Fibroblast of villous mesenchyme (primary cell): ENCODE data around the gene TBX10. TPM values are rescaled to one million over a fixed set of nuclear protein-coding genes. Genes with fewer than 3 reads are reported as not detected.
"Not testable (repeated sequence)": the region's sequence is repeated elsewhere in the genome, so short reads cannot be mapped to it uniquely, and the experiment has no call there.

Experiments
- DNase-seq: peaks from one replicate; pipeline ENCODE4 v3.0.0-alpha.2; 2010; ENCODE audit warnings: low read depth
- H3K4me3 ChIP-seq: 2 replicates; pipeline ENCODE4 v1.5.1; 2011; ENCODE audit warnings: low read depth, mild to moderate bottlenecking, low read length
- total RNA-seq: library from RNA; depleted of rRNA; stranded (reverse); fragments of >200 nt; gene quantifications from 2 replicates; pipeline ENCODE4 v1.2.3, GENCODE V29; 2012
- TF ChIP-seq, protein P1 (sequence below): IDR thresholded peaks from 2 replicates; pipeline ENCODE4 v1.5.1; 2012; ENCODE audit warnings: low read depth, mild to moderate bottlenecking, low read length; ENCODE audit not compliant: insufficient read depth

The TBX10 gene
- total RNA-seq, 1 donor: not detected

DNA sequence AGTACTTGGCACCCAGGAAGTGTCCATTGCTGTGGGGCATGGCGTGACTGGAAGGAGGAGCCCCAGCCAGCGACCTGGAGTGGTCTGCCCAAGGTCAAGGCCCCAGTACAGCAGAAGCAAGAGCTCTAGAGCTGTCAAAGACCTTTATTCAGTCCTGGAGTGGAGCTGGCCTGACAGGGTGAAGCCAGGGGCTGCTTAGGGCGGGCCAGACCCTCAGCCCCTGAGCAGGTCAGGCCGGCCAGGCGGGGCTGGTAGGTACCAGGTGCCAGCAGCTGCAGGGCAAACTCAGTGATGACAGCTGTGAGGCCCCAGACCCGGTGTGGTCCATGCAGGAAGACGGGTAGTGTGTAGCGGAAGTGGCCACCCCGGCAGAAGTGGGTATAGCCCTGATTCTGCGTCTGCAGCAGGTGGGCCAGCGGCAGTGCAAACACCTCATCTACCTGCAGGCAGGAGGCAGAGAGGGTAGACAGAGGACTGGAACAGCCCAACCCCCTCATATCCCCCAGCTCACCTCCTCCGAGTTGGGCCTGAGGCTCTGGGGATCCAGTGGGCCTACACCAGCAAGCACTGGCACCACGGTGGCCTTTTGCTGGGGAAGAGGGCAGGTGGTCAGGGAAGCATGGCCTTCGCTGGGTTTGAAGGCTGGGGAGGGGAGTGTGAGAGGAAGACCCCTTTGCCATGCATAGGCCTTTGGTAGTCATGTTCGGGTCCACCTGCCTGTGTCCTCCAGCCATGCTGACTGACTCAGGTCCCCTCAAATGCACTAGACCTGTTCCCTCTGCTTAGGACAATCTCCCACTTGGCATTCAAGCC, 11.5 kb downstream of the TBX10 start:
- DNase-seq: no peak

DNA sequence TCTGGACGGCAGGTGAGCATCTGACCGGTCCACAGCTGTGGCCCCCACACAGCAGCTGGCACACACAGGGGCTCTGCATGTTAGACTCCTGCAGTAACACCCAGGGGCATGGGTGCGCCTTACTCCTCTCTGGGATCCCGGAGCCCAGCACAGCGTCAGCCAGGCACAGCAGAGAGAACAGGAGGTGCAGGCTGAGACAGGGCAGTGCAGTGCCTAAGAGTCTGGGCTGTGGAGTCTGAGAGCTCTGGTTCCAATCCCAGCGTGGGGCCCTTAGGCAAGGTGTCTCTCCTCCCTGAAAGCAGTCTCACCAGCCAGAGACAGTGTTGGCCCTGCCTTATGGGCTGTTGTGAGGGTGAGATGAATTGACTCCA, 12.1 kb downstream of the TBX10 start:
- no peak for DNase-seq
- no peak overlapping the region for H3K4me3 ChIP-seq
- TF ChIP-seq, protein P1, sequence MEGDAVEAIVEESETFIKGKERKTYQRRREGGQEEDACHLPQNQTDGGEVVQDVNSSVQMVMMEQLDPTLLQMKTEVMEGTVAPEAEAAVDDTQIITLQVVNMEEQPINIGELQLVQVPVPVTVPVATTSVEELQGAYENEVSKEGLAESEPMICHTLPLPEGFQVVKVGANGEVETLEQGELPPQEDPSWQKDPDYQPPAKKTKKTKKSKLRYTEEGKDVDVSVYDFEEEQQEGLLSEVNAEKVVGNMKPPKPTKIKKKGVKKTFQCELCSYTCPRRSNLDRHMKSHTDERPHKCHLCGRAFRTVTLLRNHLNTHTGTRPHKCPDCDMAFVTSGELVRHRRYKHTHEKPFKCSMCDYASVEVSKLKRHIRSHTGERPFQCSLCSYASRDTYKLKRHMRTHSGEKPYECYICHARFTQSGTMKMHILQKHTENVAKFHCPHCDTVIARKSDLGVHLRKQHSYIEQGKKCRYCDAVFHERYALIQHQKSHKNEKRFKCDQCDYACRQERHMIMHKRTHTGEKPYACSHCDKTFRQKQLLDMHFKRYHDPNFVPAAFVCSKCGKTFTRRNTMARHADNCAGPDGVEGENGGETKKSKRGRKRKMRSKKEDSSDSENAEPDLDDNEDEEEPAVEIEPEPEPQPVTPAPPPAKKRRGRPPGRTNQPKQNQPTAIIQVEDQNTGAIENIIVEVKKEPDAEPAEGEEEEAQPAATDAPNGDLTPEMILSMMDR: no peak

More for the DNA sequence above, 11.5 kb downstream of the TBX10 start:
- TF ChIP-seq, protein P1: no peak
- H3K4me3 ChIP-seq: no peak overlapping the region

DNA sequence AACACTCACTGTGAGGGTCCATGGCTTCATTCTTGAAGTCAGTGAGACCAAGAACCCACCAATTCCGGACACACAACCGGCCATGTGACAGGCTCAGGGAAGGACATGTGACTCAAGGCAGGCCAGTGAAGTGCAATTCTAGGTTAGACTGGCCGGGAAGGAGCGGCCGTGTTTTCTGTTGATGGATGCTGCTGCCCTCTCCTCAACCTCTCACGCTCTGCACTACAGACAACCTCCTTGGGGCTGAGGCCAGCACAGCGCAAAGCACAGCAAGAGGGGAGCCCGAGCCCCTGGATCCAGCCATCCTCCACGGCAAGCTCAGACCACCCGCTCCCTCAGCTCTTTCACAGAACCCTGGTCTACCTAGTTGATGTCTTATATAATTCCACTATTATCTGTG, 12.6 kb downstream of the TBX10 start:
- no peak overlapping the region for H3K4me3 ChIP-seq
- TF ChIP-seq, protein P1: no peak
- no peak for DNase-seq

DNA sequence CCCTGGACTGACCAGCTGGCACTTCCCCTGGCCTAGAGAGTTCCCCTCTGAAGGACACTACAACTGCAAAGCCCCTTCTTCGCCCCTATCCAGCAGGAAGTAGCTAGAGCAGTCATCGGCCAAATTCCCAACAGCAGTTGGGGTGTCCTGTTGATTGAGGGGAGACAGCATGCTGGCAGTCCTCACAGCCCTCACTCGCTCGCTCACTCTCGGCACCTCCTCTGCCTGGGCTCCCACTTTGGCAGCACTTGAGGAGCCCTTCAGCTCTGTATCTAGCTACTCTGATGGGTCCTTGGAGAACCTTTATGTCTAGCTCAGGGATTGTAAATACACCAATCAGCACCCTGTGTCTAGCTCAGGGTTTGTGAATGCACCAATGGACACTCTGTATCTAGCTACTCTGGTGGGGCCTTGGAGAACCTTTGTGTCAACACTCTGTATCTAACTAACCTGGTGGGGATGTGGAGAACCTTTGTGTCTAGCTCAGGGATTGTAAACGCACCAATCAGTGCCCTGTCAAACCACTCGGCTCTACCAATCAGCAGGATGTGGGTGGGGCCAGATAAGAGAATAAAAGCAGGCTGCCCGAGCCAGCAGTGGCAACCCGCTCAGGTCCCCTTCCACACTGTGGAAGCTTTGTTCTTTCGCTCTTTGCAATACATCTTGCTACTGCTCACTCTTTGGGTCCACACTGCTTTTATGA, 13.3 kb downstream of the TBX10 start:
- not testable (repeated sequence) for DNase-seq, H3K4me3 ChIP-seq

DNA sequence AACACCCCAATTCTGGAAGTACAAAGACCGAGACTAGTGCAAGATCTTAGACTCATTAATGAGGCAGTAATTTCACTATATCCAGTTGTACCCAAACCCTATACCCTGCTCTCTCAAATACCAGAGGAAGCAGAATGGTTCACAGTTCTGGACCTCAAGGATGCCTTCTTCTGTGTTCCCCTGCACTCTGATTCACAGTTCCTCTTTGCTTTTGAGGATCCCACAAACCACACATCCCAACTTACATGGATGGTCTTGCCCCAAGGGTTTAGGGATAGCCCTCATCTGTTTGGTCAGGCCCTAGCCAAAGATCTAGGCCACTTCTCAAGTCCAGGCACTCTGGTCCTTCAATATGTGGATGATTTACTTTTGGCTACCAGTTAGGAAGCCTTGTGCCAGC, 15.8 kb downstream of the TBX10 start:
- H3K4me3 ChIP-seq, DNase-seq: not testable (repeated sequence)

DNA sequence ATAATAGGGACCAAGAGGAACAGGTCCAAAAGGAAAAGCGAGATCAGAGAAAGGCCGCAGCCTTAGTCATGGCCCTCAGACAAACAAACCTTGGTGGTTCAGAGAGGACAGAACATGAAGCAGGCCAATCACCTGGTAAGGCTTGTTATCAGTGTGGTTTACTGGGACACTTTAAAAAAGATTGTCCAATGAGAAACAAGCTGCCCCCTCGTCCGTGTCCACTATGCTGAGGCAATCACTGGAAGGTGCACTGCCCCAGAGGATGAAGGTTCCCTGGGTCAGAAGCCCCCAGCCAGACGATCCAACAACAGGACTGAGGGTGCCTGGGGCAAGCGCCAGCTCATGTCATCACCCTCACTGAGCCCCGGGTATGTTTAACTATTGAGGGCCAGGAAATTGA, 16.7 kb downstream of the TBX10 start:
- not testable (repeated sequence) for DNase-seq, H3K4me3 ChIP-seq

DNA sequence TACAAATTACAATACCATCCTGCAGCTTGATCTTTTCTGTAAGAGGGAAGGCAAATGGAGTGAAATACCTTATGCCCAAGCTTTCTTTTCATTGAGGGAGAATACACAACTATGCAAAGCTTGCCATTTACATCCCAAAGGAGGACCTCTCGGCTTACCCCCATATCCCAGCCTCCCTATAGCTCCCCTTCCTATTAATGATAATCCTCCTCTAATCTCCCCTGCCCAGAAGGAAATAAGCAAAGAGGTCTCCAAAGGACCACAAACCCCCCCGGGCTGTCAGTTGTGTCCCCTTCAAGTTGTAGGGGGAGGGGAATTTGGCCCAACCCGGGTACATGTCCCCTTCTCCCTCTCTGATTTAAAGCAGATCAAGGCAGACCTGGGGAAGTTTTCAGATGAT, 17.6 kb downstream of the TBX10 start:
- H3K4me3 ChIP-seq, DNase-seq: not testable (repeated sequence)

DNA sequence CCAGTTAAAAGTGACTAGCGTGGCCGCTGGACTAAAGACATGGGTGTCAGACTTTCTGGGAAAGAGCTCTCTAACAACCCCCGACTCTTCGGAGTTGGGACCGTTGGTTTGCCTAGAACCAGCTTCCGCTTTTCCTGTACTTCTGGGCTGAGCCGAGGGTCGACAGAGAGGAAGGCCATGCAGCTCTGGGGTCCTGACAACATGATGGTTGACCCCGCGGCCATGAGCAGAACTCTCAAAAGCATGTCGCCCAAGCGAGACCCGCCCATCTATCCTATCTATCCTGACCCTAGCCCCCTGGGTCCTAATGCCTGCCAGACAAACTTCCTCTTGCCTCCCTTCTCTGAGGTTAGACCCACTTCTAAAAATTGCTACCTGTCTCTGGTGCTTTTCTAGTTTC, 18.9 kb downstream of the TBX10 start:
- not testable (repeated sequence) for DNase-seq

DNA sequence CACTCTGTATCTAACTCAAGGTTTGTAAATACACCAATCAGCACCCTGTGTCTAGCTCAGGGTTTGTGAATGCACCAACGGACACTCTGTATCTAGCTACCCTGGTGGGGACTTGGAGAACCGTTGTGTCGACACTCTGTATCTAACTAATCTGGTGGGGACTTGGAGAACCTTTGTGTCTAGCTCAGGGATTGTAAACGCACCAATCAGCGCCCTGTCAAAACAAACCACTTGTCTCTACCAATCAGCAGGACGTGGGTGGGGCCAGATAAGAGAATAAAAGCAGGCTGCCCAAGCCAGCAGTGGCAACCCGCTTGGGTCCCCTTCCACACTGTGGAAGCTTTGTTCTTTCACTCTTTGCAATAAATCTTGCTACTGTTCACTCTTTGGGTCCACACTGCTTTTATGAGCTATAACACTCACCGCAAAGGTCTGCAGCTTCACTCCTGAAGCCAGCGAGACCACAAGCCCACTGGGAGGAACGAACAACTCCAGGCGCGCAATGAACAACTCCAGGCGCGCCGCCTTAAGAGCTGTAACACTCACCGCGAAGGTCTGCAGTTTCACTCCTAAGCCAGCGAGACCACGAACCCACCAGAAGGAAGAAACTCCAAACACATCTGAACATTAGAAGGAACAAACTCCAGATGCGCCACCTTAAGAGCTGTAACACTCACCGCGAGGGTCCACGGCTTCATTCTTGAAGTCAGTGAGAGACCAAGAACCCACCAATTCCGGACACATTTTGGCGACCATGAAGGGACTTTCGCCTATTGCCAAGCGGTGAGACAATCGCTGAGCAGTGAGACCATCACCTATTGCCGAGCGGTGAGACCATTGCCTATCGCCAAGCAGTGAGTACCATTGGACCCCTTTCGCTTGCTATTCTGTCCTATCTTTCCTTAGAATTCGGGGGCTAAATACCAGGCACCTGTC, 19.6 kb downstream of the TBX10 start:
- H3K4me3 ChIP-seq, DNase-seq: not testable (repeated sequence)

More for the DNA sequence above, 18.9 kb downstream of the TBX10 start:
- H3K4me3 ChIP-seq: not testable (repeated sequence)

DNA sequence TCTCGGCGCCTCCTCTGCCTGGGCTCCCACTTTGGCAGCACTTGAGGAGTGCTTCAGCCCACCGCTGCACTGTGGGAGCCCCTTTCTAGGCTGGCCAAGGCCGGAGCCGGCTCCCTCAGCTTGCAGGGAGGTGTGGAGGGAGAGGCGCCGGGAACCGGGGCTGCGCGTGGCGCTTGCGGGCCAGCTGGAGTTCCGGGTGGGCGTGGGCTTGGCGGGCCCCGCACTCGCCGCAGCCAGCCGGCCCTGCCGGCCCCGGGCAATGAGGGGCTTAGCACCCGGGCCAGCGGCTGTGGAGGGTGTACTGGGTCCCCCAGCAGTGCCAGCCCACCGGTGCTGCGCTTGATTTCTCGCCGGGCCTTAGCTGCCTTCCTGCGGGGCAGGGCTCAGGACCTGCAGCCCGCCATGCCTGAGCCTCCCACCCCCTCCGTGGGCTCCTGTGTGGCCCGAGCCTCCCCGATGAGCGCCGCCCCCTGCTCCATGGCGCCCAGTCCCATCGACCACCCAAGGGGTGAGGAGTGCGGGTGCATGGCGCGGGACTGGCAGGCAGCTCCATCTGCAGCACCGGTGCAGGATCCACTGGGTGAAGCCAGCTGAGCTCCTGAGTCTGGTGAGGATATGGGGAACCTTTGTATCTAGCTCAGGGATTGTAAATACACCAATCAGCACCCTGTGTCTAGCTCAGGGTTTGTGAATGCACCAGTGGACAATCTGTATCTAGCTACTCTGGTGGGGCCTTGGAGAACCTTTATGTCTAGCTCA, 20.5 kb downstream of the TBX10 start:
- not testable (repeated sequence) for DNase-seq, H3K4me3 ChIP-seq
